ENCODE results near the gene SALL3. TPM values are rescaled to one million over a fixed set of nuclear protein-coding genes. Genes with fewer than 3 reads are reported as not detected.

Gene SALL3
- total and polyA plus RNA-seq, 2 of the 13 experiments (the other 11 are each of a cell fraction or from before 2014, with no cell fraction given) = not detected

- Histone ChIP-seq H3K36me3 (replicated peaks in 1 of 2; ENCODE audit: control insufficient read depth in 1 of 2, insufficient read depth in 2 of 2, low read length in 2 of 2) (no peaks in the 10 kb centered on the region), H3K27ac (ENCODE audit: extremely low read length, insufficient read depth, low read length) (no peak overlapping the region), H3K27me3 (ENCODE audit: control insufficient read depth in 1 of 2, insufficient read depth in 2 of 2, low read length in 2 of 2) (peaks cover 1 to 39% of the 10 kb centered on the region in 2 experiments; a peak in 3 of 5 replicates), H3K9me3 (ENCODE audit: low read length) (no peaks in the 10 kb centered on the region), H3K79me2 (ENCODE audit: insufficient read depth, low read length) (no peaks in the 10 kb centered on the region), H3K4me3 (replicated peaks in 1 of 3; ENCODE audit: insufficient read depth in 1 of 3, low read depth in 2 of 3, low read length in 3 of 3) (no peak overlapping the region), H3K9ac (ENCODE audit: insufficient read depth, low read depth, low read length) (no peak overlapping the region), H2AFZ (ENCODE audit: low read length) (no peak overlapping the region), H4K20me1 (ENCODE audit: insufficient read depth, low read length) (no peaks in the 10 kb centered on the region), H3K4me1 (ENCODE audit: insufficient read depth, low read length) (no peaks in the 10 kb centered on the region), H3K4me2 (ENCODE audit: low read depth, low read length) (no peak overlapping the region)
- DNase-seq (ENCODE audit: low spot score) (no peak), ATAC-seq (no peak), FAIRE-seq (no peak)
- BruUV-seq (replicated peaks) = no TSS peak
- 85% methylated on average over 22 of the region's 82 CpGs for WGBS (ENCODE audit: low lambda C conversion rate)
- in situ Hi-C loops (cut with HindIII; ENCODE audit: extremely low pct_ligation_motif_present, low pct_unique_long_range_greater_than_20kb) = no loop called here
- intact Hi-C loops (cut with micrococcal nuclease; ENCODE audit: unreplicated experiment) = no loop called here
- TF ChIP-seq HMGA1 (CRISPR knock-in tag; conservative IDR thresholded peaks at IDR 0.05) = no peak
- TF ChIP-seq UBTF (CRISPR knock-in tag; IDR thresholded peaks at IDR 0.05) = no peak
- TF ChIP-seq SP1 (IDR thresholded peaks at IDR 0.05) = no peak
- no peak for TF ChIP-seq SP1 (CRISPR knock-in tag; IDR thresholded peaks at IDR 0.05)
- TF ChIP-seq ZNF781 (CRISPR knock-in tag; IDR thresholded peaks at IDR 0.05; ENCODE audit: borderline replicate concordance, not compliant biosample characterization) = no peak
- TF ChIP-seq SRY (CRISPR knock-in tag; IDR thresholded peaks at IDR 0.05) = no peak
- TF ChIP-seq SP4 (CRISPR knock-in tag; IDR thresholded peaks at IDR 0.05) = no peak
- TF ChIP-seq ELF1 (CRISPR knock-in tag; IDR thresholded peaks at IDR 0.05) = no peak
- no peak for TF ChIP-seq ZNF263 (CRISPR knock-in tag; IDR thresholded peaks at IDR 0.05)
- TF ChIP-seq ZFP62 (CRISPR knock-in tag; IDR thresholded peaks at IDR 0.05) = no peak
- no peak for TF ChIP-seq BHLHE40 (IDR thresholded peaks at IDR 0.05; ENCODE audit: low read length)
- no peak for TF ChIP-seq THAP7 (CRISPR knock-in tag; IDR thresholded peaks at IDR 0.05)
- ChIA-PET CTCF (ENCODE audit: low intra/inter-chr PET ratio, low total read pairs) (no interaction called here), POLR2A (no interaction called here)
Observed at GRCh38 chr18:78973357-78974083, 6.1 kb upstream of the SALL3 start.
